Spleen (tissue), 7 donors: Measurements from ENCODE around the gene SLC26A3.

ENCODE experiments used
- POLR2A ChIP-seq, 3 donors: fragments of 450-650 bp; IDR thresholded peaks; one replicate each; pipeline ENCODE4 v1.5.1; 2017; ENCODE audit warnings: antibody characterized with exemption in 3 of 3, mild to moderate bottlenecking in 1 of 3
- POLR2AphosphoS5 ChIP-seq, 3 donors: sonication (generic); formaldehyde crosslinking; IDR thresholded peaks; one replicate each; pipeline ENCODE4 v1.5.1; 2017; ENCODE audit warnings: antibody characterized with exemption in 3 of 3
- TF ChIP-seq, protein P1 (sequence below), 11 experiments: fragments of 200-600 bp in 7 of 11; fragments of 450-650 bp in 4 of 11; sonication (generic) in 4 of 11; IDR thresholded peaks in 8 of 11; conservative IDR thresholded peaks in 3 of 11; 1 replicate in 7 of 11; 2 replicates in 4 of 11; pipeline versions ENCODE4 v1.4.0 to v1.8.0; 2016 to 2021; ENCODE audit warnings: antibody characterized with exemption in 11 of 11, inconsistent platforms in 4 of 11, mild to moderate bottlenecking in 1 of 11
- donor health status: DM: no; HTN: no; CAD: no; lungs with moderate emphysema.
- donor health status: DM: no; HTN: no; CAD: no.
- donor health status: DM: no; HTN: no; CAD: no.

GRCh38 chr7:107799647-107800264 lies 3.3 kb downstream of the SLC26A3 start:
- TF ChIP-seq, protein P1, sequence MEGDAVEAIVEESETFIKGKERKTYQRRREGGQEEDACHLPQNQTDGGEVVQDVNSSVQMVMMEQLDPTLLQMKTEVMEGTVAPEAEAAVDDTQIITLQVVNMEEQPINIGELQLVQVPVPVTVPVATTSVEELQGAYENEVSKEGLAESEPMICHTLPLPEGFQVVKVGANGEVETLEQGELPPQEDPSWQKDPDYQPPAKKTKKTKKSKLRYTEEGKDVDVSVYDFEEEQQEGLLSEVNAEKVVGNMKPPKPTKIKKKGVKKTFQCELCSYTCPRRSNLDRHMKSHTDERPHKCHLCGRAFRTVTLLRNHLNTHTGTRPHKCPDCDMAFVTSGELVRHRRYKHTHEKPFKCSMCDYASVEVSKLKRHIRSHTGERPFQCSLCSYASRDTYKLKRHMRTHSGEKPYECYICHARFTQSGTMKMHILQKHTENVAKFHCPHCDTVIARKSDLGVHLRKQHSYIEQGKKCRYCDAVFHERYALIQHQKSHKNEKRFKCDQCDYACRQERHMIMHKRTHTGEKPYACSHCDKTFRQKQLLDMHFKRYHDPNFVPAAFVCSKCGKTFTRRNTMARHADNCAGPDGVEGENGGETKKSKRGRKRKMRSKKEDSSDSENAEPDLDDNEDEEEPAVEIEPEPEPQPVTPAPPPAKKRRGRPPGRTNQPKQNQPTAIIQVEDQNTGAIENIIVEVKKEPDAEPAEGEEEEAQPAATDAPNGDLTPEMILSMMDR (IDR thresholded peaks at IDR 0.05 in 8 of 11, conservative IDR thresholded peaks at IDR 0.05 in 3 of 11) = no peak
- TF ChIP-seq POLR2A (IDR thresholded peaks at IDR 0.05) (no peak), POLR2AphosphoS5 (IDR thresholded peaks at IDR 0.05) (no peak)
